SJSA1 (cell line): Measurements from ENCODE around the gene RIMS4. TPM values are rescaled to one million over a fixed set of nuclear protein-coding genes. Genes with fewer than 3 reads are reported as not detected.

Experiments used
- DNase-seq, 2 experiments: peaks; one replicate each; pipeline ENCODE4 v3.0.0-alpha.2; 2015 to 2020; ENCODE audit warnings: low spot score in 2 of 2, low read depth in 1 of 2
- H3K27ac ChIP-seq: fragments of 250-450 bp; sonication (Bioruptor Pico); 2 replicates; pipeline ENCODE4 v1.5.1; 2020; ENCODE audit warnings: mild to moderate bottlenecking, moderate library complexity
- H3K27me3 ChIP-seq: fragments of 250-450 bp; sonication (Bioruptor Pico); replicated peaks from 2 replicates; pipeline ENCODE4 v1.5.1; 2020; ENCODE audit warnings: mild to moderate bottlenecking, moderate library complexity
- H3K36me3 ChIP-seq: fragments of 250-450 bp; sonication (Bioruptor Pico); 2 replicates; pipeline ENCODE4 v1.5.1; 2020; ENCODE audit warnings: mild to moderate bottlenecking
- H3K4me1 ChIP-seq: fragments of 250-450 bp; sonication (Bioruptor Pico); replicated peaks from 2 replicates; pipeline ENCODE4 v1.6.1; 2021; ENCODE audit warnings: mild to moderate bottlenecking
- H3K4me3 ChIP-seq: fragments of 250-450 bp; sonication (Bioruptor Pico); 2 replicates; pipeline ENCODE4 v1.5.1; 2020; ENCODE audit warnings: mild to moderate bottlenecking
- H3K9me3 ChIP-seq: fragments of 250-450 bp; sonication (Bioruptor Pico); replicated peaks from 2 replicates; pipeline ENCODE4 v1.5.1; 2020; ENCODE audit warnings: mild to moderate bottlenecking
- total RNA-seq: library from RNA; depleted of rRNA; stranded (reverse); fragments of >200 nt; shearing (Covaris generic); gene quantifications from 2 replicates; pipeline ENCODE4 v1.2.3, GENCODE V29; 2014

The RIMS4 gene
- total RNA-seq, 1 experiment from 2014 or later: not detected

- no peaks in the 10 kb centered on the region for H3K27me3 ChIP-seq
These were observed 92.4 kb downstream of the RIMS4 start for GRCh38 chr20:44717986-44718385.

DNA sequence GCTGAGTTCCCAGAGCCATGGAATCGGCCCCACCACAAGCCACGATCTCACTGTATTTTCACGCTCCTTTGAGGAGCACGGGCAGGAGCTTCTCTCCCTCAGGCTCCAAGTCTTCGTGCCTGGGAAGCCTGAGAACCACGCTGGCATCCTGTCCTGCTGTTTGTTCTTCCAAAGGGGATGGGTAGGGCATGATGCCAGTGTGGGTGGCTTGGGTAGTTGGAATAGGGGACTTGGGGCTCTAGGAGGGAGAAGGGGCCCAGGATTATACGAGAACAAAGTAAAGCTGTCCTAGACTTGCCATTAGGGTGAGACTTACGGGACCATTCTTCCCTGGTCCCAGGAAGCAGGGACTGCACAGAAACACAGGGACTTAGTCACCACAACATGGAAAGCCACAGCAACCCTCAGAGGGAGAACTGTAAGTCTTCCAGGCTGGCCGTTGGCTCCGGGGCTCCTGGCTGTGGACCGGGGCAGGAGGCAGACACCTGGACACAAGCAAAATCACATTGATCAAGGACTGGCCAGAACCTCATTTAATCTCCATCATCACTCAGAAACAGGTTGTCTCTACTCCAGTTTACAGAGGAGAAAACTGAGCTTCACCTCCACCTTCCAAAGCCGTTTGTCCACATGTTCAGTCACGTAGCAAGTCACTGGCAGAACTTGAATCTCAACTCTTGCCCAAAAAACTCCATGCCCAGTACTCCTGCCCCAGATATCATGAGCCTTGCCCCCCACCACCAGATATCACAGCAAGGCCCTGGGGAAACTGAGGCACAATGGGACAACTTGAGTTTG is 93.8 kb downstream of the RIMS4 start:
- peaks cover 31% of the 10 kb centered on the region for H3K4me1 ChIP-seq
- no peaks in the 10 kb centered on the region for H3K9me3 ChIP-seq
- no peaks in the 10 kb centered on the region for H3K36me3 ChIP-seq
- H3K27ac ChIP-seq: no peak overlapping the region
- no peak overlapping the region for H3K4me3 ChIP-seq
- no peak for DNase-seq
- no peaks in the 10 kb centered on the region for H3K27me3 ChIP-seq

More at GRCh38 chr20:44717986-44718385, 92.4 kb downstream of the RIMS4 start:
- H3K4me3 ChIP-seq: no peak overlapping the region
- no peak overlapping the region for H3K27ac ChIP-seq
- H3K9me3 ChIP-seq: no peaks in the 10 kb centered on the region
- H3K36me3 ChIP-seq: no peaks in the 10 kb centered on the region
- DNase-seq: no peak
- peaks cover 36% of the 10 kb centered on the region for H3K4me1 ChIP-seq

DNA sequence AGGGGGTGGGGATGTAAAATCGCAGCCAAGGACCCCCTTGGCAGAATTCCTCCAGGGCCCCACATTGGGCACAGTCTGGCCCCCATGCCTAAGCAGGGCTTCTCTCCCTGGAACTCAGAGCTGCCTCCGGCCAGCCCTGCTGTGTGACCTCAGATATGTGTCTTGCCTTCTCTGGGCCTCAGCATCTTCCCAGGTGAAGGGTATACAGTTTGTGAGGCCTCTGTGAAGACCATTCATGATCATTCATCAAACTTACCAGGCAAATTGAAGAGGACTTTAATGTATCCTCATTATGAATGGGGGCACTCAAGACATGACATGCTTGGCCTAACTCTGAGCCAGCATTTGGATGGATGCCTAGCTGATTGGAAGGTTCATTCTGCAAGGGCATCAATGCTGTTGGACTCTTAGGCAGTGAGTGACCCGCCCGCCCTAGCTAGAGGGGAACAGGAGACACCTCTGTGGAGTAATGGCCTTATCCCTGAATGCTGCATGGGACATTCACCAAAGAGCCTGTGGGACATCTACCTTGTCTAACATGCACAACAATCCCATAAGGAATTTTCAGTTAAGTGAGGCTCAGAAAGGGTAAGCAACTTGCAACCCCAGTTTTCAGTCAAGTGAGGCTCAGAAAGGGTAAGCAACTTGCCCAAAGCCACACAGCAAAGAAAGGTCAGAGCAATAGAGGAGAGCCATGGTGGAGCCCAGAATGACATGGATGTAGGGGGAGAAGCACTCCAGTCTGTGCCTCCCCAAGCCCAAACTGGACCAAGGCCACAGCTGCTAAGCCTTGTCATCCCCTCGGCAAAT is 94.6 kb downstream of the RIMS4 start:
- Histone ChIP-seq H3K36me3 (no peaks in the 10 kb centered on the region), H3K9me3 (no peaks in the 10 kb centered on the region), H3K4me3 (no peak overlapping the region), H3K27ac (no peak overlapping the region), H3K4me1 (peaks cover 23% of the 10 kb centered on the region), H3K27me3 (no peaks in the 10 kb centered on the region)
- DNase-seq: no peak

DNA sequence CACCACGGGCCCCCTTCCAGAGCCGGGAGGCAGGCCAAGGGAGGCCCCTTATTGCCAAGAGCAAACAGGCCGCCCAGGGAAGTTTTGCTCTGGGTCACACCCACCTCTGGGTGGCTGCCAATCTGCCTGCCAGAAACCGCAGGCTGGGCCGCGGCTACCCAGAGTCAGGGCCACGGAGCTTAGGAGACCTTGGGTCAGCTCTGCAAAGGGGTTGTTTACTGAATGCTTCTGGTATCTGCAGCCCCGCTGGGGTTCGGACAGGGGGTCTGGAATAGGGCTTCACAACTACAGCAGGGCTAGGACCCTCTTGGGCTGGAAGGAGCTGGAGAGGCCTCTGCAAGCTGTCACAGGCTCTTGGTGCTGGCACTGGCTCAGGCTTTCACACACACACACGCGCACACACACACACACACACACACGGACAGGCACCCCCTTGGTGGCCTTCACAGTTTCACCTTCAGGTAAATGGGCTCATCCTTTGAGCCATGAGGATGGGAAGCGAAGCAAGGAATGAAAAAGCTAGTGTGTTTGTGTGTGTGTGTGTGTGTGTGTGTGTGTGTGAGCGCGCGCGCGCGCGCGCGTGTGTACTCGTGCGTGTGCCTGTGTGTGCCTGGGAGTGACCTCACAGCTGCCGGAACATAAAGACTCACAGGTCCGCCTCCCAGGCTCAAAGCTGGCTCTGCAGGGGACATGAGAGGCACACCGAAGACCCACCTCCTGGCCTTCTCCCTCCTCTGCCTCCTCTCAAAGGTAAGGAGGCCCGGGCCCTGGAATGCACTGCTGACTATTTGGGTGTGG is 95.4 kb downstream of the RIMS4 start, which contains the start of gene CCN5:
TSS of gene CCN5 (plus strand) at position 669 of the 798 bp plus-strand sequence. CDS start at position 691, 22 bp downstream.
- Histone ChIP-seq H3K36me3 (no peaks in the 10 kb centered on the region), H3K9me3 (no peaks in the 10 kb centered on the region), H3K4me3 (no peak within 1 kb of the TSS), H3K27me3 (no peaks in the 10 kb centered on the region), H3K27ac (no peak within 1 kb of the TSS), H3K4me1 (peaks cover 15% of the 10 kb centered on the region)
- DNase-seq: peak; percentile 75 to 82

DNA sequence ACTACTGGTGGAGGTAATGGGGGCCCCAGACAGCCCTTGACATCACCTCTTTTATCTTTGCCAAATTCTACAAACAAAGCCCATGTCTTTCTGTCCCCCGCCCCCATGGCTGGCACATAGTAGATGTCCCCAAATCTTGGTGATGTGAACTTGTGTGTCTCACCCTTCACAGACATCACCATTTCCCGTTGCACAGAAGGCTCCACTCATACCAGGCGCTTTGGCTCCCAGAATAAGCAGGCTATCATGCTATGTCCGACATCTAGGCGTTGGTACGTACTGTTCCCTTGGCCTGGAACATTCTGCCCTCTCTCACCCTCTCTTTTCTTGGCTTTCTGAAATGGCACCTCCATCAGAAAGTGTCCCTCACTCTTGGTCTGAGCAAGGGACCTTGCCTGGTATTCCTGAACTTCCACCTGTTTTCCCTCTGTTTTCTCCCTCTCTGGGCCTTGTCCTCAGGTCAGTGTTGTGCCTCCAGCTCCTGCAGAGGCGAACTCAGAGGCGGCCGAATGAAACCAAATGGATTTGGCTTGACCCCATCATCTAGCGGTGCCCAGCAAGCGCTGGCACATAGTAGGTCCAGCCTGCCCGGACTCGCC is 96.1 kb downstream of the RIMS4 start:
- no peak overlapping the region for H3K4me3 ChIP-seq
- no peaks in the 10 kb centered on the region for H3K27me3 ChIP-seq
- no peak for DNase-seq
- H3K9me3 ChIP-seq: no peaks in the 10 kb centered on the region
- H3K4me1 ChIP-seq: peaks cover 15% of the 10 kb centered on the region
- H3K36me3 ChIP-seq: no peaks in the 10 kb centered on the region
- H3K27ac ChIP-seq: no peak overlapping the region

GRCh38 chr20:44711237-44711636 is 99.1 kb downstream of the RIMS4 start:
- no peaks in the 10 kb centered on the region for H3K9me3 ChIP-seq
- no peaks in the 10 kb centered on the region for H3K36me3 ChIP-seq
- no peak for DNase-seq
- H3K27me3 ChIP-seq: no peaks in the 10 kb centered on the region
- H3K4me3 ChIP-seq: no peak overlapping the region
- H3K27ac ChIP-seq: no peak overlapping the region
- H3K4me1 ChIP-seq: peaks cover 14% of the 10 kb centered on the region

GRCh38 chr20:44709797-44710196 is 100.5 kb downstream of the RIMS4 start:
- Histone ChIP-seq H3K27ac (no peak overlapping the region), H3K27me3 (no peaks in the 10 kb centered on the region), H3K9me3 (no peaks in the 10 kb centered on the region), H3K36me3 (no peaks in the 10 kb centered on the region), H3K4me3 (no peak overlapping the region), H3K4me1 (peaks cover 11% of the 10 kb centered on the region)
- no peak for DNase-seq

DNA sequence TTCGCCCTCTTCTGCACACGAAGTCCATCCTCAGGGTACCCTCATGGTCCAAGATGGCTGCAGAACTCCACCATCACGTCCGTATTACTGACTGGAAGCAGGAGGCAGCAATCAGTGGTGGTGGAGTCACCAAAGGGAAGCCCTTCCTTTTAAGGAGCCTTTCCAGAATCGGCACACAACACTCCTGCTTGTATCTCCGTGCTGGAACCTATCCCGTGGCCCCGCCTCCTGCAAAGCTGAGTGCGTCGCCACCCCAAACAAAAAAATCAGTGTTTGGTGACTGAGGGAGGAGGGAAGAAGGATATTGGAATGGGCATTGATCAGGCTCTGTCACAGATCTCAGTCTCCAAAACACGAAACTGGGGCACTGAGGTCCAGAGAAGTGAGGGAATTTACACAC is 101.0 kb downstream of the RIMS4 start:
- H3K27ac ChIP-seq: no peak overlapping the region
- H3K27me3 ChIP-seq: no peaks in the 10 kb centered on the region
- H3K4me3 ChIP-seq: no peak overlapping the region
- no peak for DNase-seq
- H3K9me3 ChIP-seq: no peaks in the 10 kb centered on the region
- H3K36me3 ChIP-seq: no peaks in the 10 kb centered on the region
- peaks cover 11% of the 10 kb centered on the region for H3K4me1 ChIP-seq

GRCh38 chr20:44707018-44707579 is 103.2 kb downstream of the RIMS4 start:
- H3K27ac ChIP-seq: no peak overlapping the region
- no peaks in the 10 kb centered on the region for H3K9me3 ChIP-seq
- no peak for DNase-seq
- no peaks in the 10 kb centered on the region for H3K27me3 ChIP-seq
- no peak overlapping the region for H3K4me3 ChIP-seq
- H3K4me1 ChIP-seq: peaks cover 29% of the 10 kb centered on the region
- H3K36me3 ChIP-seq: no peaks in the 10 kb centered on the region

DNA sequence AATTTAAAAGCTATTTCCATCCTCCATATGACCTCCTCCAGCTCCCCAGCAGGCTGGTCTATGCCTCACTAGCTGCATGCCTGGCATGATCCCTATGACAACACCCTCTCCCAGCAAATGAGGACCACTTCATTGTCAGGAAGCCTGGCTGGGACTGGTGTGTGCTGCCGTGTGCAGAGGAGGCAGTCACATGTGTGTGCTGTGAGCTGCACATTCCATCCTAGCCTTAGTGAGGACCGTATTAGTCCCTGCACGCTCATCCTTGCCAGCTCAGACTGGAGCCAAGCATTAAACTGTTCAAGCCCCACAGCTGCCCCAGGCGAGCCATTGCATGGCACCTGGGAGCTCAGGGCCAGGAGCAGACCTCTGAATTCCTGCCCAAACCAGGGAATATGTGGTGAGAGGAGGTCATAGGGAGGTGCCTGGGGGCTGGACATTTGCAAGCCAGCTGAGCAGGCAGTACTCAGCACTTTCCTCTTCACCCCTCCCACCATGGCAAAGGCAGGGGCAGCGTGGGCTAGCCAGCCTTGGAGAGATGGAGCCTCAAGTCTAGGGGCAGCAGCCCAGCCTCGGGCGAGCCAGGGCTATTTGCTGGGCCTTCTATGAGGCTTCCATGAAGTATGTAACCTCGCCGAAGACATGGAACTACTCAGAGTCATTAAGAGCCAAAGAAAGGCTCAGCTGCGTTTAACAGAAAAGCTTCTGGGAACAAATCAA is 103.9 kb downstream of the RIMS4 start:
- no peak overlapping the region for H3K4me3 ChIP-seq
- H3K27me3 ChIP-seq: no peaks in the 10 kb centered on the region
- peaks cover 29% of the 10 kb centered on the region for H3K4me1 ChIP-seq
- no peaks in the 10 kb centered on the region for H3K9me3 ChIP-seq
- DNase-seq: no peak
- no peaks in the 10 kb centered on the region for H3K36me3 ChIP-seq
- no peak overlapping the region for H3K27ac ChIP-seq

- no peaks in the 10 kb centered on the region for H3K36me3 ChIP-seq
- no peaks in the 10 kb centered on the region for H3K27me3 ChIP-seq
- no peak overlapping the region for H3K4me3 ChIP-seq
- peaks cover 29% of the 10 kb centered on the region for H3K4me1 ChIP-seq
- no peak overlapping the region for H3K27ac ChIP-seq
- no peak for DNase-seq
- no peaks in the 10 kb centered on the region for H3K9me3 ChIP-seq
These were observed 104.8 kb downstream of the RIMS4 start for GRCh38 chr20:44705364-44706094.

DNA sequence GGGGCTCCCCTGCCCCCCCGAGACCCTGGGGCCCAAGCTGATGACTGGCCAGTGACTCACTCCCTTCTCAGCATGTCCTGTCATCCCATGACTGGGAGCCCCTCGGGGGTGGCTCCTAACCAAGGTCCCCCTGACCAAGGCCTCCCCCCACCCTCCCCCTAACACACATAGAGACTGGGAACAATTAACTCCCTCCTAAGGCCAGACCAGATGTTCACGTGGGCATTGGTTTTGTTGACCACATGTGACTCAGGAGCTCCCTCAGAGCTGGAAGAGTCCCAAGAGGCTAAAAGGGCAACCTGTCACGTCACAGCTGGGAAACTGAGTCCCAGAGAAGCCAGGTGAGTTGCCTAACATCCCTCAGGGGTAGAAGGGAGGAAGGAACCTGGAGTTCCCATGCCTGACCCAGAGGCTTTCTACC is 105.8 kb downstream of the RIMS4 start:
- H3K9me3 ChIP-seq: no peaks in the 10 kb centered on the region
- no peak overlapping the region for H3K27ac ChIP-seq
- no peaks in the 10 kb centered on the region for H3K36me3 ChIP-seq
- H3K27me3 ChIP-seq: no peaks in the 10 kb centered on the region
- peaks cover 29% of the 10 kb centered on the region for H3K4me1 ChIP-seq
- DNase-seq: peak; percentile 49 to 67
- H3K4me3 ChIP-seq: no peak overlapping the region
